ENCODE data around the gene MSI2. TPM values are rescaled to one million over a fixed set of nuclear protein-coding genes. Genes with fewer than 3 reads are reported as not detected.

The MSI2 gene
- polyA plus RNA-seq, 1 experiment, result 9.2 TPM

DNA sequence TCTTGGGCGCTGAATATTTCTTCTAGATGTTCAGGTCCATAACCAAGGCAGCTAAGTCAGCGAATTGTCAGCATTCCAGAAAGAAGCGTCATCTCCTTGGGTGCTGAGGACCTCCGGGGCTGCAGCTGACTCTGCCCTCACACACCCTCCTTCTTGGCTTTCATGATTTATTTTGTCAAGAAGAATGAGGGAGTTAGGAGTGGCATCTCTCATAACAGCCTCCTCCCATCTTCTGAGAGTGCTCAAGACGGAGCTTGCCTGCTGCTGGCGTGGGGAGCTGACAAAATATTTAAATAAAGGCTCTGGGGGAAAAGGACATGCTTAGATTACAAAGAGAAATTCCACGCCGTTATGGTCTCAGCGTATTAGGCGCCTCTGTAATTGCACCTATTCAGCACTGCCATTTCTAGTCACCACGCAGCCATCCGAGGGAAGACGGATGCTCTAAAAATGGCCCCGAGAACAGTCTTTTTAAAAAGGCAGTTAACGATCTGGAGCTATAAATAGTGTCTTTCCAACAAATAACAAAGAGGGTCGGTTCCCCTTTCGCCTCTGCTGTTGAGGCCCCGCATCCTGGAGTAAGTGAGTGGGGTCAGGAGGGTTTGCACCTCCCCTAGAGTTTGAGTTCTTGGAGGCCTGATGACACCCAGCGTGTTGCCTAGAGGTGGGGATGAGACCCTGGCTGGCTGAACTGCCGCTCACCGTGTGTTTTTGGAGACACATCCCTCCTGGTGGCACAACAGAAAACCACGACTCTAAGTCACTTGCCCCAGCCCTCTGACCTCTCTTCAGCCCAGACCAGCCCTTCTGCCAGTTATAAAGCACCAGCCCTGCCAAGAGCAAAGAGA, 301.7 kb downstream of the MSI2 start:
- Histone ChIP-seq H3K27me3 (ENCODE audit: control insufficient read depth, insufficient read depth, low read length) (no peaks in the 10 kb centered on the region), H3K4me3 (ENCODE audit: low read depth, low read length) (no peak overlapping the region), H3K36me3 (ENCODE audit: control insufficient read depth, insufficient read depth, low read length) (no peaks in the 10 kb centered on the region)
- ChIA-PET POLR2A (no interaction called here), CTCF (interaction anchor here (1.2 kb wide), 1 partner anchor 9 kb away, joined by 5 read pairs; no protein-coding TSS in a partner anchor)
- no peak for DNase-seq (ENCODE audit: low read depth)
- TF ChIP-seq, protein P1, sequence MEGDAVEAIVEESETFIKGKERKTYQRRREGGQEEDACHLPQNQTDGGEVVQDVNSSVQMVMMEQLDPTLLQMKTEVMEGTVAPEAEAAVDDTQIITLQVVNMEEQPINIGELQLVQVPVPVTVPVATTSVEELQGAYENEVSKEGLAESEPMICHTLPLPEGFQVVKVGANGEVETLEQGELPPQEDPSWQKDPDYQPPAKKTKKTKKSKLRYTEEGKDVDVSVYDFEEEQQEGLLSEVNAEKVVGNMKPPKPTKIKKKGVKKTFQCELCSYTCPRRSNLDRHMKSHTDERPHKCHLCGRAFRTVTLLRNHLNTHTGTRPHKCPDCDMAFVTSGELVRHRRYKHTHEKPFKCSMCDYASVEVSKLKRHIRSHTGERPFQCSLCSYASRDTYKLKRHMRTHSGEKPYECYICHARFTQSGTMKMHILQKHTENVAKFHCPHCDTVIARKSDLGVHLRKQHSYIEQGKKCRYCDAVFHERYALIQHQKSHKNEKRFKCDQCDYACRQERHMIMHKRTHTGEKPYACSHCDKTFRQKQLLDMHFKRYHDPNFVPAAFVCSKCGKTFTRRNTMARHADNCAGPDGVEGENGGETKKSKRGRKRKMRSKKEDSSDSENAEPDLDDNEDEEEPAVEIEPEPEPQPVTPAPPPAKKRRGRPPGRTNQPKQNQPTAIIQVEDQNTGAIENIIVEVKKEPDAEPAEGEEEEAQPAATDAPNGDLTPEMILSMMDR (IDR thresholded peaks at IDR 0.05; ENCODE audit: insufficient read depth, low read depth, low read length), result no peak

DNA sequence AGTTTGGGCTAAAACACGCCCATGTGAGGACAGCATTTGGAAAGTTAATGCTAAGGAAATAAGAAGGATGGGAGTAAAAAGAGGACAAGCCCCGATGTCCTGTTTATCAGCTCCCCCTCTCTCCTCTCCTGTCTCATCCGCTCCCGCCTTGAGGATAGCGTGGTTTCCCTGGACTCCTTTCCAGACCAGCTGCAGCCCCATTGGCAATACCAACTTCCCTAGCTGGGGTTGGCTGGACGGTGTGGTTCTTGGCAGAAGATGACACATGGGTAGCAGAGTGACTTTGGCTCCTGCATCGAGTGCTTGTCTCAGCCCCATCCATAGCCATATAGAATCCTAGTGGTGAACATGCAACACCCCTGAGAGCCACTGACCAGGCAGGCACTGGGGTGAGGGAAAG, 302.9 kb downstream of the MSI2 start:
- no peaks in the 10 kb centered on the region for H3K36me3 ChIP-seq (ENCODE audit: control insufficient read depth, insufficient read depth, low read length)
- H3K27me3 ChIP-seq (ENCODE audit: control insufficient read depth, insufficient read depth, low read length), result no peaks in the 10 kb centered on the region
- POLR2A ChIA-PET, result interaction anchor here (0.6 kb wide), 1 partner anchor 962 kb away, joined by 3 read pairs; no protein-coding TSS in a partner anchor
- no peak for DNase-seq (ENCODE audit: low read depth)
- CTCF ChIA-PET, result interaction anchor here (0.7 to 1.4 kb wide), 2 partner anchors 8 to 112 kb away, joined by 3 to 4 read pairs; no protein-coding TSS in a partner anchor
- TF ChIP-seq, protein P1 (IDR thresholded peaks at IDR 0.05; ENCODE audit: insufficient read depth, low read depth, low read length), result no peak
- no peak overlapping the region for H3K4me3 ChIP-seq (ENCODE audit: low read depth, low read length)

DNA sequence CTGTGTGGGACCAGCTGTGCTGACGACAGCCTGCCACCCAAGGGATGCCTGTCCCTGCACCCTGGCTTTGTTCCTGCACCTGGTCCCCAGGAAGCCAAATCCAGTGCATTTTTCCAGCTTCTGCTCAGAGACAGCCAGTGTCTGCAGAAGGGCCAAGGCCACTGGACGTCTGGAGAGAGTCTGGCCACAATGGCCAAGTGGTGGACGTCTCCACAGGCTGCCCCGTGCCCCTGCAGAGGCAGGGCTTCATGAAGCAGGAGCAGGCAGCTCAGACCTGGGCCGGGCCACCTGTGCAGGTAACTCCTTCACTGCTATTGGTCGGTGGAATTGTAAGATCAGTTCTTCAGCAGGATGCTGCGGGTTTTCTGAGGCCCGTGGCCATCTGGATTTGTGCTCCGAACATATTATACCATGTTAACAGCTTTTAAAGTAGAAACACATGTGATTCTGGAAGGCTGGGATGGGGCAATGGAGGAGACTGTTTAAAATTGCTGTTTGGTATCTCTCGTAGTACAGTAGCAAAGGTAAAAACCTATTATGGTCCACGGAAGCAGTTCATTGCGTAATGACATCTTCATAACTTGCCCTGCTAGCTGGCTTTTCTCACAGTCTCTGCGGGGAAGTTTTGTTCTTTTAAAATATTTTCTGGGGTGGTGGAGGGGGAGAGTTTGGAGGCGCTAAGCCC, 303.5 kb downstream of the MSI2 start:
- no peak for DNase-seq (ENCODE audit: low read depth)
- TF ChIP-seq, protein P1 (IDR thresholded peaks at IDR 0.05; ENCODE audit: insufficient read depth, low read depth, low read length), result no peak
- ChIA-PET POLR2A (interaction anchor here (0.6 kb wide), 1 partner anchor 962 kb away, joined by 3 read pairs; no protein-coding TSS in a partner anchor), CTCF (interaction anchor here (1.4 kb wide), 1 partner anchor 8 kb away, joined by 4 read pairs; no protein-coding TSS in a partner anchor)
- no peaks in the 10 kb centered on the region for H3K36me3 ChIP-seq (ENCODE audit: control insufficient read depth, insufficient read depth, low read length)
- no peak overlapping the region for H3K4me3 ChIP-seq (ENCODE audit: low read depth, low read length)
- H3K27me3 ChIP-seq (ENCODE audit: control insufficient read depth, insufficient read depth, low read length), result no peaks in the 10 kb centered on the region

DNA sequence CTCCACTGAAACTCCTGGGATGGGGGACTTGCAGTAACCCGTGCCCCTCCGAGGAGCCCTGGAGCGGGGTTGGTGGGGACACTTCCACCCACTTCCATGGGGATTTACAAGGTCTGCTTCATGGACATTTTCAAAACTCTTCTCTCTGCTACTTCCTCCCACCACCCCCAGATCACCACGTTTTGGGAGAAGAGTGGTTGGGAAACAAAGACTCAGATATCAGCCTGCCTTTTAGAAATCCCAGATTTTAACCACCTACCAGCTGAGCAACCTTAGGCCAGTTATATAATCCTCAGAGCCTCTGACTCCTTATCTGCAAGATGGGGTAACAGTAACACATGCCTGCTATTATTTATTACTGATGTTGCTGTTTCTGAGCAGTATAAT, 304.0 kb downstream of the MSI2 start:
- ChIA-PET POLR2A (no interaction called here), CTCF (interaction anchor here (1.4 kb wide), 1 partner anchor 9 kb away, joined by 4 read pairs; no protein-coding TSS in a partner anchor)
- TF ChIP-seq, protein P1 (IDR thresholded peaks at IDR 0.05; ENCODE audit: insufficient read depth, low read depth, low read length), result no peak
- Histone ChIP-seq H3K36me3 (ENCODE audit: control insufficient read depth, insufficient read depth, low read length) (no peaks in the 10 kb centered on the region), H3K27me3 (ENCODE audit: control insufficient read depth, insufficient read depth, low read length) (no peaks in the 10 kb centered on the region), H3K4me3 (ENCODE audit: low read depth, low read length) (no peak overlapping the region)
- no peak for DNase-seq (ENCODE audit: low read depth)
